Ecto neural progenitor cell (in vitro differentiated cells): ENCODE data around the gene RACGAP1.

Experiments
- DNase-seq: peaks from one replicate; pipeline ENCODE4 v3.0.0-alpha.2; 2018; ENCODE audit warnings: low spot score

The RACGAP1 gene

GRCh38 chr12:50025187-50026059 lies at the start of gene RACGAP1:
TSS of gene RACGAP1 (minus strand) at chr12:50025494. CDS start at chr12:50016715, 8,779 bp downstream.
- DNase-seq, result peak; percentile 98

GRCh38 chr12:50073712-50074111 lies 48.4 kb upstream of the RACGAP1 start:
- DNase-seq, result no peak

GRCh38 chr12:50073206-50073605 lies 47.9 kb upstream of the RACGAP1 start:
- no peak for DNase-seq

GRCh38 chr12:50072198-50072907 lies 47.1 kb upstream of the RACGAP1 start:
- DNase-seq, result peak; percentile 54

- peak; percentile 93 for DNase-seq
Measured at GRCh38 chr12:50070314-50071060, 45.2 kb upstream of the RACGAP1 start.

GRCh38 chr12:50069539-50069938 lies 44.2 kb upstream of the RACGAP1 start:
- DNase-seq, result no peak

- DNase-seq, result no peak
Measured at GRCh38 chr12:50069069-50069468, 43.8 kb upstream of the RACGAP1 start.

- DNase-seq, result peak; percentile 84
Measured at GRCh38 chr12:50066402-50066801, 41.1 kb upstream of the RACGAP1 start.

- DNase-seq, result no peak
Measured at GRCh38 chr12:50065726-50066310, 40.5 kb upstream of the RACGAP1 start.

GRCh38 chr12:50062728-50063460 lies 37.6 kb upstream of the RACGAP1 start:
- DNase-seq, result no peak

GRCh38 chr12:50061946-50062686 lies 36.8 kb upstream of the RACGAP1 start:
- no peak for DNase-seq

GRCh38 chr12:50061171-50061570 lies 35.9 kb upstream of the RACGAP1 start:
- no peak for DNase-seq

GRCh38 chr12:50060120-50060468 lies 34.8 kb upstream of the RACGAP1 start:
- no peak for DNase-seq

GRCh38 chr12:50059440-50060119 lies 34.3 kb upstream of the RACGAP1 start:
- no peak for DNase-seq

- no peak for DNase-seq
Measured at GRCh38 chr12:50058743-50059312, 33.5 kb upstream of the RACGAP1 start.

- peak; percentile 56 for DNase-seq
Measured at GRCh38 chr12:50057896-50058670, 32.8 kb upstream of the RACGAP1 start.

- peak; percentile 92 for DNase-seq
Measured at GRCh38 chr12:50057000-50057841, 31.9 kb upstream of the RACGAP1 start, which contains the start of gene ASIC1. TSS of gene ASIC1 (plus strand) at chr12:50057596. CDS start at chr12:50058767, 1,171 bp downstream.

- DNase-seq, result no peak
Measured at GRCh38 chr12:50056639-50056976, 31.3 kb upstream of the RACGAP1 start.
